Activated naive CD8-positive, alpha-beta T cell treated with anti-CD3 and anti-CD28 coated beads, Interleukin-2, amount 10 ng/mL, durations not matched to agents 7 days and 5 days (primary cell): ENCODE results near the gene DNAJC16. TPM values are rescaled to one million over a fixed set of nuclear protein-coding genes. Genes with fewer than 3 reads are reported as not detected.
"Not testable (repeated sequence)": the region's sequence is repeated elsewhere in the genome, so short reads cannot be mapped to it uniquely, and the experiment has no call there.

Experiments
- ATAC-seq: fragments of 150-1000 bp; cut with Tn5 transposase; one replicate; pipeline ENCODE4 v1.10.0; 2021; ENCODE audit warnings: low read depth, moderate library complexity
- POLR2A ChIA-PET: fragments of 350-600 bp; sonication (Branson Sonifier 250); formaldehyde crosslinking; loops from one replicate; lab custom pipeline; 2021; ENCODE audit warnings: antibody characterized with exemption; lab: Charles Lee
- DNase-seq: peaks from one replicate; pipeline ENCODE4 v3.0.0; 2021
- H3K27ac Mint-ChIP-seq: one replicate; pipeline ENCODE4 v1.8.0; 2022; ENCODE audit warnings: mild to moderate bottlenecking, mixed read lengths
- H3K27me3 Mint-ChIP-seq: one replicate; pipeline ENCODE4 v1.8.0; 2022; ENCODE audit warnings: mild to moderate bottlenecking, moderate library complexity, mixed read lengths
- H3K36me3 Mint-ChIP-seq: one replicate; pipeline ENCODE4 v1.8.0; 2021; ENCODE audit warnings: mild to moderate bottlenecking, mixed read lengths
- H3K4me1 Mint-ChIP-seq: one replicate; pipeline ENCODE4 v1.8.0; 2021; ENCODE audit warnings: mixed read lengths
- H3K4me3 Mint-ChIP-seq: one replicate; pipeline ENCODE4 v1.8.0; 2022; ENCODE audit warnings: mild to moderate bottlenecking, moderate library complexity, mixed read lengths
- H3K9me3 Mint-ChIP-seq: one replicate; pipeline ENCODE4 v1.8.0; 2021; ENCODE audit warnings: mixed read lengths
- total RNA-seq, 2 experiments: library from RNA; stranded (reverse); gene quantifications; one replicate each; pipeline ENCODE4 v1.2.3, GENCODE V29; 2021

DNAJC16 gene
- total RNA-seq, 2 experiments from 2014 or later = 15.7 to 18.9 TPM

- H3K36me3 Mint-ChIP-seq = peaks cover 23% of the 10 kb centered on the region
- H3K9me3 Mint-ChIP-seq = no peaks in the 10 kb centered on the region
- ATAC-seq (peak; percentile 83), DNase-seq (peak; percentile 78)
- peaks cover 11% of the 10 kb centered on the region for H3K4me1 Mint-ChIP-seq
- H3K27ac Mint-ChIP-seq = peak within 1 kb of the TSS; percentile 82
- POLR2A ChIA-PET = interaction anchor here (0.6 to 0.9 kb wide), 4 partner anchors 10 to 59 kb away, joined by 3 read pairs; no protein-coding TSS in a partner anchor
- H3K27me3 Mint-ChIP-seq = no peaks in the 10 kb centered on the region
- H3K4me3 Mint-ChIP-seq = peak within 1 kb of the TSS; percentile 80
These were observed 58.1 kb downstream of the DNAJC16 start, which contains the start of gene AGMAT for GRCh38 chr1:15584489-15585363. Gene AGMAT, minus strand, starts transcription at chr1:15585051. Its CDS starts 84 bp downstream, at chr1:15584967.

- Mint-ChIP-seq H3K36me3 (peaks cover 14% of the 10 kb centered on the region), H3K27me3 (peaks cover 4% of the 10 kb centered on the region), H3K27ac (no peak overlapping the region), H3K4me3 (no peak overlapping the region), H3K4me1 (no peaks in the 10 kb centered on the region), H3K9me3 (no peaks in the 10 kb centered on the region)
- DNase-seq (no peak), ATAC-seq (no peak)
- POLR2A ChIA-PET = interaction anchor here (0.7 to 1.2 kb wide), 2 partner anchors 11 to 54 kb away, joined by 3 to 6 read pairs; no protein-coding TSS in a partner anchor
These were observed 65.6 kb downstream of the DNAJC16 start for GRCh38 chr1:15592285-15592684.

GRCh38 chr1:15595809-15596617 is 69.4 kb downstream of the DNAJC16 start:
- H3K27me3 Mint-ChIP-seq = peaks cover 4% of the 10 kb centered on the region
- POLR2A ChIA-PET = interaction anchor here (0.6 to 1.0 kb wide), 2 partner anchors 68 to 135 kb away, joined by 3 read pairs; no protein-coding TSS in a partner anchor
- no peaks in the 10 kb centered on the region for H3K4me1 Mint-ChIP-seq
- no peaks in the 10 kb centered on the region for H3K36me3 Mint-ChIP-seq
- no peak overlapping the region for H3K27ac Mint-ChIP-seq
- DNase-seq = no peak
- no peak for ATAC-seq
- H3K4me3 Mint-ChIP-seq = no peak overlapping the region
- no peaks in the 10 kb centered on the region for H3K9me3 Mint-ChIP-seq

- no peaks in the 10 kb centered on the region for H3K9me3 Mint-ChIP-seq
- peaks cover 2% of the 10 kb centered on the region for H3K4me1 Mint-ChIP-seq
- POLR2A ChIA-PET = no interaction called here
- no peak overlapping the region for H3K4me3 Mint-ChIP-seq
- H3K27me3 Mint-ChIP-seq = peaks cover 4% of the 10 kb centered on the region
- no peaks in the 10 kb centered on the region for H3K36me3 Mint-ChIP-seq
- DNase-seq (no peak), ATAC-seq (no peak)
- no peak overlapping the region for H3K27ac Mint-ChIP-seq
These were observed 71.8 kb downstream of the DNAJC16 start for GRCh38 chr1:15598436-15598835.

- POLR2A ChIA-PET = interaction anchor here (0.6 to 2.5 kb wide), 11 partner anchors 12 to 93 kb away, joined by 3 to 29 read pairs (median 3); partner anchors contain the start of gene DDI2
- H3K27ac Mint-ChIP-seq = peak overlapping the region; percentile 70
- peak overlapping the region; percentile 53 for H3K4me3 Mint-ChIP-seq
- ATAC-seq = peak; percentile 96
- DNase-seq = peak; percentile 93
- peaks cover 9% of the 10 kb centered on the region for H3K4me1 Mint-ChIP-seq
- no peaks in the 10 kb centered on the region for H3K9me3 Mint-ChIP-seq
- H3K27me3 Mint-ChIP-seq = no peaks in the 10 kb centered on the region
- no peaks in the 10 kb centered on the region for H3K36me3 Mint-ChIP-seq
These were observed 76.7 kb downstream of the DNAJC16 start for GRCh38 chr1:15603050-15603965.

GRCh38 chr1:15603966-15604282 is 77.3 kb downstream of the DNAJC16 start:
- DNase-seq, H3K27me3 Mint-ChIP-seq, H3K9me3 Mint-ChIP-seq, H3K36me3 Mint-ChIP-seq, ATAC-seq, H3K4me1 Mint-ChIP-seq: not testable (repeated sequence)
- POLR2A ChIA-PET = interaction anchor here (0.8 to 2.5 kb wide), 6 partner anchors 12 to 81 kb away, joined by 3 to 29 read pairs (median 4); partner anchors contain the start of gene DDI2
- peak overlapping the region; percentile 70 for H3K27ac Mint-ChIP-seq
- H3K4me3 Mint-ChIP-seq = peak overlapping the region; percentile 53

- not testable (repeated sequence) for ATAC-seq, H3K36me3 Mint-ChIP-seq, H3K27me3 Mint-ChIP-seq, H3K9me3 Mint-ChIP-seq, DNase-seq, H3K27ac Mint-ChIP-seq, H3K4me1 Mint-ChIP-seq
- peak overlapping the region; percentile 53 for H3K4me3 Mint-ChIP-seq
- POLR2A ChIA-PET = interaction anchor here (0.9 to 2.5 kb wide), 4 partner anchors 13 to 81 kb away, joined by 3 to 29 read pairs (median 4); partner anchors contain the start of gene DDI2
These were observed 77.8 kb downstream of the DNAJC16 start for GRCh38 chr1:15604400-15604799.

- ATAC-seq (no peak), DNase-seq (no peak)
- POLR2A ChIA-PET = no interaction called here
- Mint-ChIP-seq H3K9me3 (no peaks in the 10 kb centered on the region), H3K4me3 (no peak overlapping the region), H3K27me3 (no peaks in the 10 kb centered on the region), H3K4me1 (peaks cover 9% of the 10 kb centered on the region), H3K27ac (no peak overlapping the region), H3K36me3 (no peaks in the 10 kb centered on the region)
These were observed 79.0 kb downstream of the DNAJC16 start for GRCh38 chr1:15605398-15606383.

GRCh38 chr1:15609631-15610030 is 83.0 kb downstream of the DNAJC16 start:
- Mint-ChIP-seq H3K4me3 (no peak overlapping the region), H3K27ac (no peak overlapping the region), H3K36me3 (no peaks in the 10 kb centered on the region), H3K9me3 (no peaks in the 10 kb centered on the region), H3K4me1 (no peaks in the 10 kb centered on the region), H3K27me3 (no peaks in the 10 kb centered on the region)
- DNase-seq = no peak
- no peak for ATAC-seq
- POLR2A ChIA-PET = no interaction called here

GRCh38 chr1:15610167-15610566 is 83.5 kb downstream of the DNAJC16 start:
- POLR2A ChIA-PET = no interaction called here
- DNase-seq = no peak
- H3K4me3 Mint-ChIP-seq = no peak overlapping the region
- H3K4me1 Mint-ChIP-seq = no peaks in the 10 kb centered on the region
- no peaks in the 10 kb centered on the region for H3K9me3 Mint-ChIP-seq
- ATAC-seq = no peak
- H3K36me3 Mint-ChIP-seq = no peaks in the 10 kb centered on the region
- no peaks in the 10 kb centered on the region for H3K27me3 Mint-ChIP-seq
- H3K27ac Mint-ChIP-seq = no peak overlapping the region

- peaks cover 23% of the 10 kb centered on the region for H3K4me1 Mint-ChIP-seq
- H3K36me3 Mint-ChIP-seq = peaks cover 4% of the 10 kb centered on the region
- H3K4me3 Mint-ChIP-seq = peak overlapping the region; percentile 93
- no peaks in the 10 kb centered on the region for H3K27me3 Mint-ChIP-seq
- POLR2A ChIA-PET = interaction anchor here (1.2 to 3.4 kb wide), 2 partner anchors 13 to 77 kb away, joined by 7 to 29 read pairs; no protein-coding TSS in a partner anchor
- ATAC-seq (no peak), DNase-seq (no peak)
- no peaks in the 10 kb centered on the region for H3K9me3 Mint-ChIP-seq
- H3K27ac Mint-ChIP-seq = peak overlapping the region; percentile 90
These were observed 89.9 kb downstream of the DNAJC16 start for GRCh38 chr1:15616373-15617172.
